Measurements from ENCODE around the gene CPED1. TPM values are rescaled to one million over a fixed set of nuclear protein-coding genes. Genes with fewer than 3 reads are reported as not detected.

Gene CPED1
- total RNA-seq, 1 donor from 2014 or later = 48.7 TPM

- DNase-seq (ENCODE audit: low spot score) = no peak
- intact Hi-C loops (cut with DNase I) = no loop called here
These were observed 20.3 kb downstream of the CPED1 start for GRCh38 chr7:121008816-121009215.

GRCh38 chr7:121011401-121011800, 22.9 kb downstream of the CPED1 start:
- no peak for DNase-seq (ENCODE audit: low spot score)
- intact Hi-C loops (cut with DNase I) = no loop called here

GRCh38 chr7:121012170-121012874, 23.8 kb downstream of the CPED1 start:
- intact Hi-C loops (cut with DNase I) = no loop called here
- no peak for DNase-seq (ENCODE audit: low spot score)

- intact Hi-C loops (cut with DNase I) = no loop called here
These were observed 24.4 kb downstream of the CPED1 start for GRCh38 chr7:121012919-121013318.

GRCh38 chr7:121015560-121015959, 27.0 kb downstream of the CPED1 start:
- no peak for DNase-seq (ENCODE audit: low spot score)
- intact Hi-C loops (cut with DNase I) = no loop called here

More at GRCh38 chr7:121012919-121013318, 24.4 kb downstream of the CPED1 start:
- no peak for DNase-seq (ENCODE audit: low spot score)

GRCh38 chr7:121016966-121017365, 28.5 kb downstream of the CPED1 start:
- intact Hi-C loops (cut with DNase I) = no loop called here
- DNase-seq (ENCODE audit: low spot score) = no peak

- intact Hi-C loops (cut with DNase I) = no loop called here
- DNase-seq (ENCODE audit: low spot score) = no peak
These were observed 29.1 kb downstream of the CPED1 start for GRCh38 chr7:121017586-121017985.

- intact Hi-C loops (cut with DNase I) = no loop called here
- DNase-seq (ENCODE audit: low spot score) = no peak
These were observed 30.5 kb downstream of the CPED1 start for GRCh38 chr7:121019018-121019417.

- DNase-seq (ENCODE audit: low spot score) = no peak
- intact Hi-C loops (cut with DNase I) = no loop called here
These were observed 31.9 kb downstream of the CPED1 start for GRCh38 chr7:121020249-121020988.

GRCh38 chr7:121020989-121021969, 32.8 kb downstream of the CPED1 start:
- no peak for DNase-seq (ENCODE audit: low spot score)
- intact Hi-C loops (cut with DNase I) = no loop called here

- intact Hi-C loops (cut with DNase I) = no loop called here
- no peak for DNase-seq (ENCODE audit: low spot score)
These were observed 34.7 kb downstream of the CPED1 start for GRCh38 chr7:121023194-121023593.

- intact Hi-C loops (cut with DNase I) = no loop called here
These were observed 35.4 kb downstream of the CPED1 start for GRCh38 chr7:121023683-121024511.

GRCh38 chr7:121024611-121025010, 36.1 kb downstream of the CPED1 start:
- intact Hi-C loops (cut with DNase I) = no loop called here
- DNase-seq (ENCODE audit: low spot score) = no peak

More at GRCh38 chr7:121023683-121024511, 35.4 kb downstream of the CPED1 start:
- DNase-seq (ENCODE audit: low spot score) = no peak

GRCh38 chr7:121026159-121026558, 37.6 kb downstream of the CPED1 start:
- intact Hi-C loops (cut with DNase I) = no loop called here
- DNase-seq (ENCODE audit: low spot score) = no peak

- no peak for DNase-seq (ENCODE audit: low spot score)
- intact Hi-C loops (cut with DNase I) = no loop called here
These were observed 38.1 kb downstream of the CPED1 start for GRCh38 chr7:121026577-121027111.

GRCh38 chr7:121027761-121028669, 39.5 kb downstream of the CPED1 start:
- intact Hi-C loops (cut with DNase I) = no loop called here
- DNase-seq (ENCODE audit: low spot score) = no peak

- no peak for DNase-seq (ENCODE audit: low spot score)
- intact Hi-C loops (cut with DNase I) = no loop called here
These were observed 40.8 kb downstream of the CPED1 start for GRCh38 chr7:121029302-121029701.

- intact Hi-C loops (cut with DNase I) = no loop called here
- no peak for DNase-seq (ENCODE audit: low spot score)
These were observed 41.8 kb downstream of the CPED1 start for GRCh38 chr7:121030308-121030707.
